ENCODE measurements around the gene DNAJB4. TPM values are rescaled to one million over a fixed set of nuclear protein-coding genes. Genes with fewer than 3 reads are reported as not detected.

Gene DNAJB4
- total and polyA plus RNA-seq, 2 of the 13 experiments (the other 11 are each of a cell fraction or from before 2014, with no cell fraction given), result 4.4 to 18.6 TPM

- peak; percentile 37 for FAIRE-seq
- DNase-seq (ENCODE audit: low spot score), result peak; percentile 31
- peak; percentile 97 for TF ChIP-seq ARID2 (CRISPR knock-in tag; IDR thresholded peaks at IDR 0.05; ENCODE audit: borderline replicate concordance)
- TF ChIP-seq SRSF4 (IDR thresholded peaks at IDR 0.05; ENCODE audit: low read depth, low read length, poor library complexity, severe bottlenecking), result no peak
- peak; percentile 77 for TF ChIP-seq ZFX (CRISPR knock-in tag; IDR thresholded peaks at IDR 0.05; ENCODE audit: low read depth)
- TF ChIP-seq BRD4 (CRISPR knock-in tag; IDR thresholded peaks at IDR 0.05), result peak; percentile 83
- TF ChIP-seq ISX (CRISPR knock-in tag; conservative IDR thresholded peaks at IDR 0.05), result no peak
- TF ChIP-seq EP300 (IDR thresholded peaks at IDR 0.05; ENCODE audit: low read depth in 2 of 2, low read length in 2 of 2), result peak in 1 of 2 experiments; percentile 28; a peak in 2 of 4 replicates
- no peak for TF ChIP-seq EP300 (CRISPR knock-in tag; IDR thresholded peaks at IDR 0.05; ENCODE audit: borderline replicate concordance)
- peak; percentile 69 for TF ChIP-seq KDM2A (CRISPR knock-in tag; IDR thresholded peaks at IDR 0.05; ENCODE audit: borderline replicate concordance, low read depth)
- peak; percentile 72 for TF ChIP-seq SPEN (CRISPR knock-in tag; IDR thresholded peaks at IDR 0.05; ENCODE audit: low read depth)
- peak; percentile 83 for TF ChIP-seq PATZ1 (CRISPR knock-in tag; IDR thresholded peaks at IDR 0.05)
- no peak for TF ChIP-seq GATAD2A (CRISPR knock-in tag; IDR thresholded peaks at IDR 0.05)
- peak; percentile 28 for TF ChIP-seq BORCS8-MEF2B (CRISPR knock-in tag; IDR thresholded peaks at IDR 0.05)
- TF ChIP-seq RXRA (CRISPR knock-in tag; IDR thresholded peaks at IDR 0.05), result peak; percentile 47; the same call in 1 of the 2 replicates
- no peak; the same call in 1 of the 2 replicates for TF ChIP-seq NFAT5 (CRISPR knock-in tag; IDR thresholded peaks at IDR 0.05)
Measured at GRCh38 chr1:78045926-78046778, 41.4 kb downstream of the DNAJB4 start, which contains the start of gene GIPC2. TSS of gene GIPC2 (plus strand) at chr1:78045966. CDS start at chr1:78046095, 129 bp downstream.

More at GRCh38 chr1:78045926-78046778, 41.4 kb downstream of the DNAJB4 start, which contains the start of gene GIPC2:
- H3K27me3 ChIP-seq (ENCODE audit: control insufficient read depth in 1 of 2, insufficient read depth in 2 of 2, low read length in 2 of 2), result no peaks in the 10 kb centered on the region; a peak in 1 of 5 replicates
- peak within 1 kb of the TSS; percentile 79 to 96 (median 90) for H3K4me3 ChIP-seq (replicated peaks in 1 of 3; ENCODE audit: insufficient read depth in 1 of 3, low read depth in 2 of 3, low read length in 3 of 3)
- peak; percentile 86 for ATAC-seq
- ChIA-PET POLR2A (interaction anchor here (0.8 to 5.1 kb wide), 4 partner anchors 9 to 363 kb away, joined by 3 to 56 read pairs (median 8); partner anchors contain the start of genes DNAJB4 and FUBP1), CTCF (ENCODE audit: low intra/inter-chr PET ratio, low total read pairs) (no interaction called here)
- peaks cover 53% of the 10 kb centered on the region for H3K4me1 ChIP-seq (ENCODE audit: insufficient read depth, low read length)
- intact Hi-C loops (cut with micrococcal nuclease; ENCODE audit: unreplicated experiment), result loop anchor here (1.0 to 5.0 kb wide), 3 partner anchors 41 to 67 kb away; partner anchors contain the start of genes DNAJB4 and FUBP1
- in situ Hi-C loops (cut with HindIII; ENCODE audit: extremely low pct_ligation_motif_present, low pct_unique_long_range_greater_than_20kb), result no loop called here
- no peaks in the 10 kb centered on the region for H3K36me3 ChIP-seq (replicated peaks in 1 of 2; ENCODE audit: control insufficient read depth in 1 of 2, insufficient read depth in 2 of 2, low read length in 2 of 2)
- H3K9ac ChIP-seq (ENCODE audit: insufficient read depth, low read depth, low read length), result peak within 1 kb of the TSS; percentile 80
- peak within 1 kb of the TSS; percentile 80 for H2AFZ ChIP-seq (ENCODE audit: low read length)
- H3K9me3 ChIP-seq (ENCODE audit: low read length), result no peaks in the 10 kb centered on the region
- no peaks in the 10 kb centered on the region for H4K20me1 ChIP-seq (ENCODE audit: insufficient read depth, low read length)
- H3K4me2 ChIP-seq (ENCODE audit: low read depth, low read length), result peak within 1 kb of the TSS; percentile 88
- peak within 1 kb of the TSS; percentile 86 for H3K27ac ChIP-seq (ENCODE audit: extremely low read length, insufficient read depth, low read length)
- TSS peak; percentile 49 for BruUV-seq (replicated peaks)
- 1% methylated on average over 22 of the region's 85 CpGs for WGBS (ENCODE audit: low lambda C conversion rate)
- H3K79me2 ChIP-seq (ENCODE audit: insufficient read depth, low read length), result peaks cover 41% of the 10 kb centered on the region
